ENCODE results near the gene BABAM2. TPM values are rescaled to one million over a fixed set of nuclear protein-coding genes. Genes with fewer than 3 reads are reported as not detected.

BABAM2 gene
- total RNA-seq, 1 experiment from 2014 or later = 27.1 TPM

GRCh38 chr2:27988306-27988705 is 97.8 kb downstream of the BABAM2 start:
- Histone ChIP-seq H2BK5ac (ENCODE audit: insufficient read length, low read length) (no peak overlapping the region), H4K5ac (ENCODE audit: insufficient read length, low read depth, low read length) (no peak overlapping the region), H4K20me1 (ENCODE audit: control insufficient read depth, insufficient read depth, insufficient read length) (no peaks in the 10 kb centered on the region), H3K27ac (ENCODE audit: insufficient read length, low read depth, low read length) (no peak overlapping the region), H4K8ac (replicated peaks; ENCODE audit: insufficient read length, low read depth, low read length) (no peak overlapping the region), H3K14ac (ENCODE audit: insufficient read depth, low read length) (no peak overlapping the region), H3K23ac (ENCODE audit: insufficient read length, low read depth, low read length) (no peak overlapping the region), H4K91ac (ENCODE audit: insufficient read length, low read depth, low read length) (no peak overlapping the region), H3K18ac (ENCODE audit: insufficient read length, low read depth, low read length) (no peak overlapping the region), H2BK120ac (ENCODE audit: low read depth, low read length, poor library complexity, severe bottlenecking) (no peak overlapping the region), H2AK5ac (ENCODE audit: insufficient read length, low read length) (no peak overlapping the region), H3K4ac (ENCODE audit: low read depth, low read length) (no peak overlapping the region), H3T11ph (ENCODE audit: low read length) (no peak overlapping the region), H3K23me2 (ENCODE audit: insufficient read length, low read depth, low read length, poor library complexity, severe bottlenecking) (no peaks in the 10 kb centered on the region), H3K4me2 (ENCODE audit: insufficient read depth, insufficient read length, low read length) (no peak overlapping the region), H3K27me3 (ENCODE audit: insufficient read depth, low read length) (no peaks in the 10 kb centered on the region), H3K9me3 (ENCODE audit: control insufficient read depth, low read depth, low read length) (no peaks in the 10 kb centered on the region), H3K79me2 (ENCODE audit: insufficient read depth, low read length) (no peaks in the 10 kb centered on the region), H2BK15ac (ENCODE audit: low read depth, low read length) (no peak overlapping the region), H3K9ac (ENCODE audit: extremely low read depth, insufficient read length, low read length) (no peak overlapping the region), H3K4me1 (ENCODE audit: insufficient read depth, low read length) (no peaks in the 10 kb centered on the region), H2AFZ (ENCODE audit: low read length) (no peak overlapping the region), H3K56ac (ENCODE audit: insufficient read length, low read depth, low read length) (no peak overlapping the region), H2BK20ac (ENCODE audit: low read depth, low read length, poor library complexity, severe bottlenecking) (no peak overlapping the region), H3K79me1 (ENCODE audit: insufficient read depth, low read depth, low read length, poor library complexity, severe bottlenecking) (no peaks in the 10 kb centered on the region), H2BK12ac (ENCODE audit: insufficient read length, low read depth, low read length) (no peak overlapping the region)
- Mint-ChIP-seq H3K27me3 (ENCODE audit: low read depth) (no peaks in the 10 kb centered on the region), H3K4me1 (peaks cover 5% of the 10 kb centered on the region in 2 experiments), H3K9me3 (no peaks in the 10 kb centered on the region), H3K4me3 (no peak overlapping the region), H3K27ac (no peak overlapping the region), H3K36me3 (ENCODE audit: insufficient read depth in 1 of 3, low read depth in 3 of 3) (no peaks in the 10 kb centered on the region)
- no peak for TF ChIP-seq CTCF (conservative IDR thresholded peaks at IDR 0.05)
- no CpG with 5 or more reads among the region's 3 CpGs for WGBS (ENCODE audit: extremely low coverage, insufficient read length, low lambda C conversion rate)
- no peak for DNase-seq

Measured in H9 (cell line).